GM21576 (cell line): ENCODE measurements around the gene TLE7.
A peak's percentile ranks its signal among the peaks of the same experiment; 100 is the strongest.

Source experiments
- ATAC-seq: cut with Tn5 transposase; IDR thresholded peaks from one replicate; pipeline ENCODE4 v1.9.1; 2021; ENCODE audit warnings: mild to moderate bottlenecking, moderate library complexity; ENCODE audit not compliant: unreplicated experiment

Gene TLE7

GRCh38 chr16:71449020-71449419, 7.2 kb upstream of the TLE7 start:
- ATAC-seq: no peak

GRCh38 chr16:71448274-71448866, 6.5 kb upstream of the TLE7 start:
- ATAC-seq: no peak

- ATAC-seq: no peak
Observed at GRCh38 chr16:71443714-71444113, 1.9 kb upstream of the TLE7 start.

DNA sequence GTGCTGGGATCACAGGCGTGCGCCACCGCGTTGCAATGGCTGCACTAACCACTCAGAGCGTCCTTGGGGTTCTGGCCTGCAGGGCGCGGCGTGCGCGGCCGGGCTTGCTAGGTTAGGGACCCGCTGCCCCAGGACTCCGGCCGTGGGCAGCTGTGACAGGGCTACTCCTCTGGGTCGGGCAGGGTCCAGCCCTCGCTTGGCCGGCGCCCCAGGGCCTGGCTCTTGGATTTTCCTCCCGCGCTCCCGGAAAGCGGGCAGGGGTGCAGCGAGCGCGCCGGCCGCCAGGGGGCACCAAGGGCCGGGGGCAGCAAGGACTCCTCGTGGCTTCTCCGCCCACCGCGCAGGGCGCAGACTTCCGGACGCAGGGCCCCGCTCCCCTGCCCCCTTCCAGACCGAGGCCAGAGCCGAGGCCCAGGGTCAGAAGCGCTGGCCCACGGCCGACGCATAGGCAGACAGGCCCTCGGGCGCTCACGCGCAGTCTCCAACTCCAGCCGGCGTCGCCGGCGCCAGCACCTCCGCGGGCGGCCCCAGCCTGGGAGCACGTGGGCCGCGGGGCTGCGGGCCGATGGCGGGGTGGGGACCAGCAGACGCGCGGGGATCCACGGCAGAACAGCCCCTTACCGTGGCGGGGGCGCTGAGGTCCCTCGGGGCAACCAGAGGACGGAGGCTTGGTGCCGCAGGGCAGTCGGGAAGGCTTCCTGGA, 355 bp downstream of the TLE7 start:
- ATAC-seq: no peak

DNA sequence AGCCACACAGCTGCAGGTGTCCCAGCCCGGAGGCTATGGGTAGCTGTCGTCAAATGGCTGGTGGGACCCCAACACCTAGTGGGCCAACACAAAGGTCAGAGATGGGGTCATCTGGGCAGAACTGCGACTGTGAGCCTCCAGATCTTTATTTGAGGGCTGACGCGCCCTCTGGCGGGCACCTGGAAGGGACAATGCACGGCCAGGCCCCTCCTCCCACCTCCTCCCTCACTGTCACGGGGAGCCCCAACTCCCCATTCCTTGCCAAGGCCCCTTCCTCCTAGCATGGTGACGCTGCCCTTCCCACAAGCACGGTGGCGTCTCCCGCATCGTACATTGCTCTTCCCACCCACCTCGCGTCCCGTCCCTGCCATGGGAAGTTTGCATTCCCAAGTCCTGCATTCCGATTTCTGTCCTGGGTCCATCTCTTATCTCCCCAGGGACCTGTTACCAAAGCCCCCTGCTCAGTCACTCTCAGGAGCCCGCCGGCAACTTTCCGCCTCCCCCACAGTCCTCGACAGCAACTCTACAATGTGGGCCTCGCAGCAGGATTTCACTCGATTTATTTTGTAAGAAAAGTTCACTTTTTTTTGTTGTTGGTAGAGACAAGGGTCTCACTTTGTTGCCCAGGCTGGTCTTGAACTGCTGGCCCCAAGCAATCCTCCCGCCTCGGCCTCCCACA, 1.0 kb downstream of the TLE7 start:
- no peak for ATAC-seq

GRCh38 chr16:71439523-71439922, 2.3 kb downstream of the TLE7 start:
- no peak for ATAC-seq

- no peak for ATAC-seq
Observed at GRCh38 chr16:71436473-71436872, 5.4 kb downstream of the TLE7 start.

- no peak for ATAC-seq
Observed at GRCh38 chr16:71432906-71433305, 8.9 kb downstream of the TLE7 start.

- ATAC-seq: no peak
Observed at GRCh38 chr16:71431991-71432390, 9.9 kb downstream of the TLE7 start.

DNA sequence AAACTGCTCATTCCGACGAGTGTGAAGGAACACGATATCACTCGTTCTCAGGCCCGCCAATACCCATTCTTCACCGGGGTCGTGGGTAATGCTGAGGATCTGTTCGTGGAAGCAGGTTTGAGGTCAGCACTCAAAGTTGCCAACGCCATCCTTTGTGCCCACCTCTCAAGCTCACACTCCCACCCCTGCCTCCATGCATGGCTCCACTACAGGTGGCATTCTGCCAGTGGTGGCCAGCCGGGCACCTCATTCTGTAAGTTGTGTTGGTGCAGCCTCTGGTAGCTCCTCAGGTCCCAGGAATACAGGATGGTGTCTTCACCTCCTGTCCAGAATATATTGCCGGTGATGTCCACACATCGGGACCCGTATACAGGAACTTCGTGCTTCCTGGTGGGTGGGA, 10.7 kb downstream of the TLE7 start:
- no peak for ATAC-seq

DNA sequence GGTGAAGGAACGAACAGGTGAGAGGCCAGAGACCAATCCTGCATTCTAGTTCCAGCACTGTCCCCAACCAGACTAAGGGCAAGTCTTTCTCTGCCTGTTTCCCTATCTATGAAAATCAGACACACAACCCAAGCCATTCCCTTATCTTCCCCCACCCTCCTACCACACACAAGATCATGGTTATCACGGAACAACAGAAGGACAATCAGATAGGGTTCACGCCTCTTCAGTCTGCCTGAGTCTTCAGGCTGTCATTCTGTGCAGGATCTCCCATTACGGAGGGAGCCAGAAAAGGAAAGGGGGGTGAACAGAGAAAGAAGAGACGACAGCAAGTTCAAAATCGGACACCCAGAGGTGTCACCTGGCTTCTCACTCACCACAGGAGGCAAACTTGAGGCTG, 11.1 kb downstream of the TLE7 start:
- ATAC-seq: no peak

DNA sequence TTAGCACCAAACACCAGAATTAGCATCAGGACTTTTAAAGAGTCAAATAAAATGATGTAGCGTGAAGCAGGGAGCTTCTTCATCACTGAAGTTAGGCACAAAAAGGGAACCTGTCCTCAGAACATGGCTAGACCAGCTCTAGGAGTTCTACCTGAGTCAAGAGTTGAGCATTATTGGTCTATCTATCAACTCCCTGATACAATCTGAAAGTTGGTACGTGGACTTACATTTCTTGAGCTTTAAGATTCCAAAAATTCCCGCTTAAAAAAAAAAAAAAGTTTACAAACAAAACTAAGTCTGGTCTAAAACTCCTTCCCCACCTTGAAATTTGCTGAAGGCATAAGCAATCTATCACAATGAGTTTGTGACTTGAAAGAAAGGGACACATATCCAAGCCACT, 12.3 kb downstream of the TLE7 start:
- no peak for ATAC-seq

DNA sequence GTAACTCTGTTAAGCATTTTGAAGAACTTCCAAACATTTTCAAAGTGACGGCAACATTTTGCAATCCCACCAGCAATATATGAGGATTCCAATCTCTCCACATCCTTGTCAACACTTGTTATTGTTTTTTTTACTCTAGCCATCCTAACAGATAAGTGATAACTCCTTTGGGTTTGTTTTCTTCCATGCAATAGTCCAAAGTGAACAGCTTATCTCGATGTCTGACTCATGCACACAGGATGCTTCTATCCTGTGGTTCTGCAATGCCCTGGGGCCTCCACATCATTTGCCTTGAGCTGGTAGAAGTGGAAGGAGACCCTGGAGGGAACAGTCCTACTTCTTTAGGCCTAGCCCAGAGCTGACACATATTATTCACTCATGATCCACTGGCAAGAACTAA, 13.0 kb downstream of the TLE7 start:
- no peak for ATAC-seq

- ATAC-seq: no peak
Observed at GRCh38 chr16:71428385-71428784, 13.5 kb downstream of the TLE7 start.

DNA sequence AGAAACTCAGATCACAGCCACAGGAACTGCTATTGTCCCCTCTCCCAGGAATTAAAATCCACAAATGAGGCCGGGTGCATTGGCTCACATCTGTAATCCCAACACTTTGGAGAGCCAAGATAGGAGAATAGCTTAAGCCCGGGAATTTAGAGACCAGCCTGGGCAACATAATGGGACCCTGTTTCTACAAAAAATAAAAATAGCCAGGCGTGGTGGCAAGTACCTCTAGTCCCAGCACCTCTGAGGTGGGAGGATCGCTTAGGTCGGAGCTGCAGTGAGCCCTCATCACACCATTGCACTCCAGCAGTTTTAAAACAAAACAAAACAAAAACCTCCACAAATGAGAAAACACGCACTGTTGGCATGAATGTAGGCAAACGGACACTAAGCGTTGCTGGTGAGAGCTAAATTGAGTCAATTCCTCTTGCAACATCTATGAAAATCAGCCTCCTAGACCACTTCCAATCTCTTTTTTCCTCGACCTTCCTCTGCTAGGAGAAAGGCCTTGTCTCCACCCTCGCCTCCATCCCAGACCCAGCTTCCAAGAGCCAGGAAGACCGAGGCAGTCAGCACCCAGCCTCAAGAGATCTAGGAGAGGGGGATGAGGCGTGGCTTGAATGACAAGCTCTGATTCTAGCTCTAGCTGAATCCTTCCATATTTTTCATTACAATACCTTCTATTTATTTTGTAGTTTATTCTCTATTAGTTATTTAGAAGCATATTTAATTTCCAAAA, 14.8 kb downstream of the TLE7 start:
- no peak for ATAC-seq

DNA sequence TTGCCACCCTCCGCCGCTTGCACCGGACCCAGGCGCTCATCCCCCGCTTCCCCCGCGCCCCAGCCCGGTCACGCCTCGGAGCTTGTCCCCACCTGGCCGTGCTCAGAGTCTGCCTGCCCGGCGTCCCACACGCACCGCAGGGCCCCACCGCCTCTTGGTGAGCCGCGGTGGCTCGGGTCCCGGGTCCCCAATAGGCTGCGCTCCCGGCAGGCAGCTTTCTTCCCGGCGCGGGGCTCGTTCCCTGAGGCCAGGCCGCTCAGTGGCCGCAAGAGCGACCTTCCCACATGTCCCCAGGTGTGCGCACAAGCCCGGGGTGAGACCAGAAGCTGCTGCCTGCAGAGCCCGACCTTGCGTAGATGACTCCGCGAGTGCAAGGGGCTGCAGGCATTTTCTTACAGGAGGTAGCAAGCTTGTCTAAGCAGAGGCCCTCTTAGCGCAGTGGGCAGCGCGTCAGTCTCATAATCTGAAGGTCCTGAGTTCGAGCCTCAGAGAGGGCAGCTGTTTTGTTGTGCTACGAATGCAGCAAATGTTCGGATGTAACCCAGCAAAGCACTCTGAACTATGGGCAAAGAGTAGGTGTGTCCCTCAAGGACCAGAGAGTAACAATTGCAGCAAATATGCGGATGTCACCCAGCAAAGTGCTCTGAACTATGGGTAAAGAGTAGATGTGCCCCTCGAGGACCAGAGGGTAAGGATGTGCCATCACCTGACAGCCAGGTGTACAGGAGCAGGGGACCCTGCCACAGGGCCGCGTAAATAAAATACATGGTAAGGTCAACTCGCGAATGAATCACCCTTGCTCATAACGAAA, 15.6 kb downstream of the TLE7 start:
- ATAC-seq: peak; percentile 33

DNA sequence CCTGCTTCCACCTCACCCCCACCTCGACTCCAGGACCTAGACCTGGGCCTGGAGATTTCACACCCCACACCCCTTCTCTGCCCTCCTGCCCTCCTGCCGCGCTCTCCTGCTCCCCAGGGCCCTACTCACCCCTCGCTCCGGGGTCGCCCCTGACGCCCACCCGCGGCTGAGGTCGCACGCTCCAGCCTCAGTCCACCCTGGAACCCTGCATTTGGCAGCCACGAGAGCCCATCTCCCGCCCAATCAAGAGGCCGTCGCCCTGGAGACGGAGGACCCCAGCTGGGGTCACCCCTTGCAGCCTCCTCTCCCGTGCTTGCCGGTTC, 16.1 kb downstream of the TLE7 start:
- ATAC-seq: no peak

DNA sequence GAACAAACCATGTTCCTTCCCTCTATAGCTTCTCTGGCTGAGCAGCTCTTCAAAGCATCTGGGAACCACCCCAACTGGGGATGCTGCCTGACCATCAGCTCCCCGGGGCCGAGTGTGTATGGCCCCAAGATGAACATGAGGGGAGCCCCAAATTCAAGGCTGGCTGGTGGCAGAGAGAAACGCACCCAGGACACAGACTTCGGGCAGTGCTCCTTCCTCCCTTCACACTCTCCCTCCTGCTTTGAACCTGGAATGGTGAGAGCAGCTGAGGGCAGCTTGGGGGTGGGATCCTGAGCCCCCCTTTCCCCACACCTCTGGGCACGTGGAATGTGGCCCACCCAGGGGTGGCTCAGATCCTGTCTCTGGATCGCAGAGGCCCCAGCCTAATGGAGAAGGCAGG, 17.2 kb downstream of the TLE7 start:
- ATAC-seq: no peak

DNA sequence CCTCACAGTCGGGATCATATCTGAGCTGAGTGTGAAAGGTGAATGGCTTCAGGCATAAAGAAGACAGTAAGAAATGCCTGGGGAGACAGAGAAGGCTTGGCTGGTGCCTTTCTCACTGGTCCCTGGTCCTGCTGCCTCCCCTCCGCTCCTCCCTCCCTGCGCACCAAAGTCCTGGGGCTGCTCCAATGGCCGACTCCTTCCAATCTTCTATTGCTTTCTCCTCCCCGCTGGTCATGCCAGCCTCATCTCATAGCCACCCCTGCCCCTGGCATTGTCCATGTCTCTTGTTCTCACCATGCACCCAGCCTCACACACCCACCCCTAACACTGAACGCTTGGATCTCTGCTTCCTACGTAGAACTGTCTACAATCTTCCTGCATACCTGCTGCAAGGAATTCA, 18.0 kb downstream of the TLE7 start:
- ATAC-seq: no peak

DNA sequence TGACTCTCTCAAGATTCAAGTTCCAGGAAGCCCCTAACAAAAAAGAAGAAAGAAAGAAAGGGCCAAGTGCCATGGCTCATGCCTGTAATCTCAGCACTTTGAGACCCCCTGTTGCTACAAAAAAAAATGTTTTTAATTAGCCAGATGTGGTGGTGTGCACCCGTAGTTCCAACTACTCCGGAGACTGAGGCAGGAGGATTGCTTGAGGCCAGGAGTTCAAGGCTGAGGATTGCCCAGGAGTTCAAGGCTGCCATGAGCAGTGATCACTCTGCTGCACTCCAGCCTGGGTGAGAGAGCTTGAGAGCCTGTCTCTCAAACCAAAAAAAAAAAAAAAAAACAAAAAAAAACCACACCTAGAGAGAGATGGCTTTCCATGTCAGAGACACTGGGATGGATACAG, 18.8 kb downstream of the TLE7 start:
- no peak for ATAC-seq

GRCh38 chr16:71421911-71422310, 19.9 kb downstream of the TLE7 start:
- ATAC-seq: peak; percentile 50
